ENCODE measurements around the gene UQCC3. TPM values are rescaled to one million over a fixed set of nuclear protein-coding genes. Genes with fewer than 3 reads are reported as not detected.

The UQCC3 gene
- total and polyA plus RNA-seq, 2 of the 13 experiments (the other 11 are each of a cell fraction or from before 2014, with no cell fraction given): 7.7 to 16.0 TPM

GRCh38 chr11:62665075-62665598 lies 6.3 kb upstream of the UQCC3 start, which contains the start of the genes C11orf98 and CSKMT (continued):
- TF ChIP-seq RFX3 (CRISPR knock-in tag; IDR thresholded peaks at IDR 0.05) (0 out of 2 replicates have a peak, but pooled peaks have one; percentile 10), HDAC6 (IDR thresholded peaks at IDR 0.05; ENCODE audit: low read depth, low read length) (no peak), RXRB (CRISPR knock-in tag; IDR thresholded peaks at IDR 0.05; ENCODE audit: borderline replicate concordance) (no peak; the same call in 1 of the 2 replicates), ZSCAN22 (CRISPR knock-in tag; IDR thresholded peaks at IDR 0.05) (no peak), ZBTB8A (CRISPR knock-in tag; IDR thresholded peaks at IDR 0.05; ENCODE audit: borderline replicate concordance, low read depth) (no peak), ZFP36L1 (CRISPR knock-in tag; IDR thresholded peaks at IDR 0.05) (peak; percentile 75; the same call in 1 of the 2 replicates), MLXIP (CRISPR knock-in tag; IDR thresholded peaks at IDR 0.05; ENCODE audit: borderline replicate concordance) (no peak), ZFP37 (CRISPR knock-in tag; IDR thresholded peaks at IDR 0.05; ENCODE audit: borderline replicate concordance) (no peak), ZIK1 (CRISPR knock-in tag; IDR thresholded peaks at IDR 0.05; ENCODE audit: borderline replicate concordance, low read depth) (no peak), NFYB (CRISPR knock-in tag; IDR thresholded peaks at IDR 0.05) (peak; percentile 87), MYPOP (CRISPR knock-in tag; IDR thresholded peaks at IDR 0.05) (no peak), THYN1 (CRISPR knock-in tag; IDR thresholded peaks at IDR 0.05; ENCODE audit: borderline replicate concordance, low read depth) (no peak), ZSCAN25 (CRISPR knock-in tag; IDR thresholded peaks at IDR 0.05) (no peak), ZFP36L2 (CRISPR knock-in tag; IDR thresholded peaks at IDR 0.05) (no peak), NRL (CRISPR knock-in tag; IDR thresholded peaks at IDR 0.05; ENCODE audit: borderline replicate concordance) (peak; percentile 52; the same call in 1 of the 2 replicates), PHF5A (CRISPR knock-in tag; IDR thresholded peaks at IDR 0.05; ENCODE audit: low read depth, unreplicated experiment) (peak; percentile 76), SKIL (CRISPR knock-in tag; IDR thresholded peaks at IDR 0.05; ENCODE audit: borderline replicate concordance) (no peak), ZNF18 (CRISPR knock-in tag; IDR thresholded peaks at IDR 0.05; ENCODE audit: insufficient replicate concordance) (no peak), KDM2A (CRISPR knock-in tag; IDR thresholded peaks at IDR 0.05; ENCODE audit: borderline replicate concordance, low read depth) (peak; percentile 98), EP300 (IDR thresholded peaks at IDR 0.05; ENCODE audit: low read depth in 2 of 2, low read length in 2 of 2) (peak in 1 of 2 experiments; percentile 11; a peak in 2 of 4 replicates), EP300 (CRISPR knock-in tag; IDR thresholded peaks at IDR 0.05; ENCODE audit: borderline replicate concordance) (peak; percentile 39; the same call in 1 of the 2 replicates), FOSL2 (CRISPR knock-in tag; IDR thresholded peaks at IDR 0.05) (no peak)
